Measurements from ENCODE around the gene ZSWIM2.

GRCh38 chr2:186822323-186822722 lies 26.6 kb downstream of the ZSWIM2 start:
- no peak for TF ChIP-seq EZH2 (IDR thresholded peaks at IDR 0.05; ENCODE audit: borderline replicate concordance, low read length)
- no peak for TF ChIP-seq CTCF (IDR thresholded peaks at IDR 0.05; ENCODE audit: low read length)
